Measurements from ENCODE around the gene NETO2.

GRCh38 chr16:47037396-47037745 is 106.4 kb downstream of the NETO2 start:
- TF ChIP-seq CTCF (conservative IDR thresholded peaks at IDR 0.05; ENCODE audit: low read length) (no peak), EZH2phosphoT487 (IDR thresholded peaks at IDR 0.05; ENCODE audit: borderline replicate concordance, low read depth, low read length) (no peak)

Data from OCI-LY7 (cell line).